Uterus (tissue), 2 donors: ENCODE results near the gene PCED1B.

Experiments
- POLR2A ChIP-seq, 2 donors: fragments of 450-650 bp; IDR thresholded peaks; one replicate each; pipeline ENCODE4 v1.6.1; 2016; ENCODE audit warnings: antibody characterized with exemption in 2 of 2, mild to moderate bottlenecking in 1 of 2, moderate library complexity in 1 of 2
- TF ChIP-seq, protein P1 (sequence below), 4 experiments: fragments of 200-600 bp in 2 of 4; fragments of 450-650 bp in 2 of 4; sonication (generic) in 2 of 4; IDR thresholded peaks; one replicate each; pipeline ENCODE4 v1.5.1; 2016 to 2019; ENCODE audit warnings: antibody characterized with exemption in 4 of 4, mild to moderate bottlenecking in 2 of 4, moderate library complexity in 1 of 4

DNA sequence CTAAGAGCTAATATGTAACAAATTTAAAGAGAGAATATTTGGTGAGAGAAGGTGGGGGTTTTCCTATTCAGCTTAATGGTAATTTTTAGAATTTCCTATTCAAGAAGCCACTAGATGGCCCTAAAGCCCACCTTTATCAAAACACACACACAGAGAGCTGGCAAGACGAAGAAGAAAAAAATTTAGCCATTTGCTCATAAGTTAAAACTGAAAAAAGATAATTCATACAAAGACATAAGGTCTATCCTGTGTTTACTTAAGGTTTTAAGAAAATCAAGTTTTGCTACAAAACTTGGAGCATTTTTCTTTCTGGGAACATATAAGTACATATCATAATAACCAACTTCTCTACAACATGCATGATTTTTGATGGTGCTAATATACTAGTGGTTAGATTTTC, 46.8 kb upstream of the PCED1B start:
- TF ChIP-seq, protein P1, sequence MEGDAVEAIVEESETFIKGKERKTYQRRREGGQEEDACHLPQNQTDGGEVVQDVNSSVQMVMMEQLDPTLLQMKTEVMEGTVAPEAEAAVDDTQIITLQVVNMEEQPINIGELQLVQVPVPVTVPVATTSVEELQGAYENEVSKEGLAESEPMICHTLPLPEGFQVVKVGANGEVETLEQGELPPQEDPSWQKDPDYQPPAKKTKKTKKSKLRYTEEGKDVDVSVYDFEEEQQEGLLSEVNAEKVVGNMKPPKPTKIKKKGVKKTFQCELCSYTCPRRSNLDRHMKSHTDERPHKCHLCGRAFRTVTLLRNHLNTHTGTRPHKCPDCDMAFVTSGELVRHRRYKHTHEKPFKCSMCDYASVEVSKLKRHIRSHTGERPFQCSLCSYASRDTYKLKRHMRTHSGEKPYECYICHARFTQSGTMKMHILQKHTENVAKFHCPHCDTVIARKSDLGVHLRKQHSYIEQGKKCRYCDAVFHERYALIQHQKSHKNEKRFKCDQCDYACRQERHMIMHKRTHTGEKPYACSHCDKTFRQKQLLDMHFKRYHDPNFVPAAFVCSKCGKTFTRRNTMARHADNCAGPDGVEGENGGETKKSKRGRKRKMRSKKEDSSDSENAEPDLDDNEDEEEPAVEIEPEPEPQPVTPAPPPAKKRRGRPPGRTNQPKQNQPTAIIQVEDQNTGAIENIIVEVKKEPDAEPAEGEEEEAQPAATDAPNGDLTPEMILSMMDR (IDR thresholded peaks at IDR 0.05), result peak; percentile 59 to 72 (median 66)
- no peak for TF ChIP-seq POLR2A (IDR thresholded peaks at IDR 0.05)
